PC-3 (cell line): ENCODE data around the gene EHD4.

Experiments used
- CTCF ChIP-seq: fragments of 300-600 bp; sonication (generic); conservative IDR thresholded peaks from 2 replicates; pipeline ENCODE4 v1.5.1; 2017; ENCODE audit warnings: antibody characterized with exemption, low read depth, mild to moderate bottlenecking, low read length
- EZH2 ChIP-seq: fragments of 300-600 bp; sonication (generic); IDR thresholded peaks from one replicate; pipeline ENCODE4 v1.6.1; 2017; ENCODE audit warnings: antibody characterized with exemption, mild to moderate bottlenecking, low read length; ENCODE audit not compliant: unreplicated experiment
- EZH2phosphoT487 ChIP-seq: fragments of 300-600 bp; sonication (generic); IDR thresholded peaks from 2 replicates; pipeline ENCODE4 v1.6.1; 2018; ENCODE audit warnings: mild to moderate bottlenecking, antibody characterized with exemption, low read length, borderline replicate concordance

GRCh38 chr15:41901431-41901830, 70.9 kb downstream of the EHD4 start:
- TF ChIP-seq CTCF (no peak), EZH2 (no peak), EZH2phosphoT487 (no peak)
